ENCODE data around the gene MYRFL.

MYRFL gene

GRCh38 chr12:69947123-69947522 is 122.1 kb downstream of the MYRFL start:
- TF ChIP-seq ARNTL (CRISPR knock-in tag; IDR thresholded peaks at IDR 0.05; ENCODE audit: borderline replicate concordance, low read depth) (no peak), CSRNP3 (CRISPR knock-in tag; IDR thresholded peaks at IDR 0.05) (no peak), ZNF565 (CRISPR knock-in tag; conservative IDR thresholded peaks at IDR 0.05; ENCODE audit: low read depth) (no peak)
- ATAC-seq: no peak

GRCh38 chr12:69947897-69948296 is 122.9 kb downstream of the MYRFL start:
- ATAC-seq: no peak
- TF ChIP-seq ZFP30 (CRISPR knock-in tag; IDR thresholded peaks at IDR 0.05): no peak
- no peak for TF ChIP-seq PATZ1 (CRISPR knock-in tag; IDR thresholded peaks at IDR 0.05; ENCODE audit: borderline replicate concordance)
- no peak for TF ChIP-seq CREB5 (CRISPR knock-in tag; IDR thresholded peaks at IDR 0.05; ENCODE audit: low read depth)
- TF ChIP-seq ARNTL (CRISPR knock-in tag; IDR thresholded peaks at IDR 0.05; ENCODE audit: borderline replicate concordance, low read depth): no peak
- TF ChIP-seq PPARA (CRISPR knock-in tag; IDR thresholded peaks at IDR 0.05; ENCODE audit: borderline replicate concordance): no peak
- TF ChIP-seq ZNF8 (CRISPR knock-in tag; IDR thresholded peaks at IDR 0.05): no peak
- no peak for TF ChIP-seq TSHZ2 (CRISPR knock-in tag; IDR thresholded peaks at IDR 0.05)
- TF ChIP-seq CSRNP3 (CRISPR knock-in tag; IDR thresholded peaks at IDR 0.05): no peak
- no peak for TF ChIP-seq ZNF70 (CRISPR knock-in tag; IDR thresholded peaks at IDR 0.05)
- TF ChIP-seq TOX (CRISPR knock-in tag; IDR thresholded peaks at IDR 0.05; ENCODE audit: borderline replicate concordance): no peak

GRCh38 chr12:69948851-69949250 is 123.8 kb downstream of the MYRFL start:
- TF ChIP-seq ZC3H10 (CRISPR knock-in tag; IDR thresholded peaks at IDR 0.05) (no peak), BACH2 (CRISPR knock-in tag; IDR thresholded peaks at IDR 0.05; ENCODE audit: borderline replicate concordance) (no peak), ZNF8 (CRISPR knock-in tag; IDR thresholded peaks at IDR 0.05) (no peak), PPARA (CRISPR knock-in tag; IDR thresholded peaks at IDR 0.05; ENCODE audit: borderline replicate concordance) (no peak), GLIS3 (CRISPR knock-in tag; IDR thresholded peaks at IDR 0.05) (no peak), SNAI2 (CRISPR knock-in tag; IDR thresholded peaks at IDR 0.05) (no peak), ISL1 (CRISPR knock-in tag; IDR thresholded peaks at IDR 0.05) (no peak), TCF4 (CRISPR knock-in tag; IDR thresholded peaks at IDR 0.05; ENCODE audit: borderline replicate concordance) (no peak), ESRRG (CRISPR knock-in tag; IDR thresholded peaks at IDR 0.05) (no peak), ZNF70 (CRISPR knock-in tag; IDR thresholded peaks at IDR 0.05) (no peak), CSRNP3 (CRISPR knock-in tag; IDR thresholded peaks at IDR 0.05) (no peak), ZFP3 (CRISPR knock-in tag; IDR thresholded peaks at IDR 0.05) (no peak), RARB (CRISPR knock-in tag; IDR thresholded peaks at IDR 0.05) (no peak), POU6F1 (CRISPR knock-in tag; IDR thresholded peaks at IDR 0.05; ENCODE audit: borderline replicate concordance, low read depth) (no peak), CSDC2 (CRISPR knock-in tag; IDR thresholded peaks at IDR 0.05) (no peak), ZFP30 (CRISPR knock-in tag; IDR thresholded peaks at IDR 0.05) (no peak)
- no peak for ATAC-seq
